NCI-H2081 (cell line): Measurements from ENCODE around the gene DNAH6.
"Not testable (repeated sequence)": the region's sequence is repeated elsewhere in the genome, so short reads cannot be mapped to it uniquely, and the experiment has no call there.

ENCODE experiments used
- DNase-seq, 2 experiments: peaks; one replicate each; lab custom pipeline; 2025; lab: John Stamatoyannopoulos, UW

DNAH6 gene

GRCh38 chr2:84516234-84516986, at the start of gene DNAH6:
TSS of gene DNAH6 (plus strand) at chr2:84516498. CDS start at chr2:84517827, 1,329 bp downstream.
- DNase-seq = peak; percentile 87 to 96

- no peak for DNase-seq
Observed at GRCh38 chr2:84467389-84467788, 48.9 kb upstream of the DNAH6 start.

- DNase-seq = not testable (repeated sequence)
Observed at GRCh38 chr2:84472423-84472822, 43.9 kb upstream of the DNAH6 start.

- no peak for DNase-seq
Observed at GRCh38 chr2:84472856-84473565, 43.3 kb upstream of the DNAH6 start.

- DNase-seq = no peak
Observed at GRCh38 chr2:84474176-84474575, 42.1 kb upstream of the DNAH6 start.

GRCh38 chr2:84477886-84478285, 38.4 kb upstream of the DNAH6 start:
- no peak for DNase-seq

- no peak for DNase-seq
Observed at GRCh38 chr2:84478867-84479266, 37.4 kb upstream of the DNAH6 start.

- DNase-seq = no peak
Observed at GRCh38 chr2:84481702-84482101, 34.6 kb upstream of the DNAH6 start.

- DNase-seq = no peak
Observed at GRCh38 chr2:84482603-84483002, 33.7 kb upstream of the DNAH6 start.

- DNase-seq = no peak
Observed at GRCh38 chr2:84483320-84483719, 33.0 kb upstream of the DNAH6 start.

- peak in 1 of 2 experiments; percentile 3 for DNase-seq
Observed at GRCh38 chr2:84486441-84487115, 29.7 kb upstream of the DNAH6 start.

GRCh38 chr2:84487298-84487996, 28.9 kb upstream of the DNAH6 start:
- no peak for DNase-seq

GRCh38 chr2:84491256-84491655, 25.0 kb upstream of the DNAH6 start:
- no peak for DNase-seq

- DNase-seq = no peak
Observed at GRCh38 chr2:84491741-84492140, 24.6 kb upstream of the DNAH6 start.

GRCh38 chr2:84492571-84492970, 23.7 kb upstream of the DNAH6 start:
- DNase-seq = no peak

- DNase-seq = no peak
Observed at GRCh38 chr2:84493514-84493913, 22.8 kb upstream of the DNAH6 start.

- no peak for DNase-seq
Observed at GRCh38 chr2:84494070-84494469, 22.2 kb upstream of the DNAH6 start.

- peak; percentile 30 to 41 for DNase-seq
Observed at GRCh38 chr2:84495539-84496146, 20.7 kb upstream of the DNAH6 start.

GRCh38 chr2:84496386-84496785, 19.9 kb upstream of the DNAH6 start:
- DNase-seq = no peak

GRCh38 chr2:84497285-84497684, 19.0 kb upstream of the DNAH6 start:
- no peak for DNase-seq

- DNase-seq = no peak
Observed at GRCh38 chr2:84498150-84498799, 18.0 kb upstream of the DNAH6 start.
